ENCODE data around the gene STAMBPL1. TPM values are rescaled to one million over a fixed set of nuclear protein-coding genes. Genes with fewer than 3 reads are reported as not detected.

The STAMBPL1 gene
- polyA plus RNA-seq, 3 donors: 1.4 to 2.0 (median 1.5) TPM

GRCh38 chr10:88946965-88947590 lies 67.0 kb downstream of the STAMBPL1 start:
- DNase-seq: no peak

DNA sequence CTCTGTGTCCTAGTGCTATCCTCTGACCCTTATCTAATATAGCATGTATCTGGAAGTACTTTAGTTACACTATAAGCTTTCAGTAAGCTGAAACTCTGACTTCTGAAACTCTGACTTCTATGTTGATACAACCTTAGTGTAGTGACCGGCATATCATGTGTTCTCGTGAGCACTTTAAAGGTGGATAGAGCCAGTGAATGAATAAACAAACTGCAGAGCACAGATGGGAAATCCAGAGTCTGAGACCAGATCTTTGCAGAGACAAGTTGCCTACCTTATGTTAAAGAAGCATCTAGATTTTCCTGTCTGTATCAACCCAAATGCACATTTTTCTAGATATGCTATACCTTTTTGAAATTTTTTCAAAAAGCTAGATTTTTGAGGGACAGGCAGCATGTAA lies 69.0 kb downstream of the STAMBPL1 start:
- DNase-seq: no peak

GRCh38 chr10:88949912-88950837 lies 70.1 kb downstream of the STAMBPL1 start:
- no peak for DNase-seq

GRCh38 chr10:88952647-88953111 lies 72.6 kb downstream of the STAMBPL1 start, which contains the start of gene ACTA2:
ACTA2 (minus strand) TSS chr10:88952773; CDS start chr10:88948930, 3,843 bp downstream.
- DNase-seq: no peak

GRCh38 chr10:88953662-88954061 lies 73.6 kb downstream of the STAMBPL1 start:
- DNase-seq: no peak

- DNase-seq: no peak
Observed at GRCh38 chr10:88954458-88955083, 74.5 kb downstream of the STAMBPL1 start.

DNA sequence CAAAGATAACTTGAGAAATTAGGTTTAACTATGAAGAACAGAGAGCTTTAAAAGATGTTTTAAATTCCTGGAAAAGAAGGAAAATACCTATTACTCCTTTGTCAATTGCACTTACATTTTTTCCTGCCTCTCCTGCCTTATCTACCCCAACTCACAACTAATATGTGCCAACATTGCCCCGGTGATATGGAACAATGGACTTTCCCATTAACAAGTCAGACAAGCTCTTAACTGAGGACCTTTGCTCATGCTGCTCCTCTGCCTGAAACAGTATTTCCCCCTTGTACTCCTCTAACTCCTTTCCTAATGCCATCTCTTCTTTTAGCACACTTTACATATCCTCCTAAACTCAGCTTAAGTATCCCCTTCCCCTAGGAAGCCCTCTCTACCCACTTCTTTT lies 77.3 kb downstream of the STAMBPL1 start:
- no peak for DNase-seq

GRCh38 chr10:88958721-88959120 lies 78.7 kb downstream of the STAMBPL1 start:
- DNase-seq: no peak

DNA sequence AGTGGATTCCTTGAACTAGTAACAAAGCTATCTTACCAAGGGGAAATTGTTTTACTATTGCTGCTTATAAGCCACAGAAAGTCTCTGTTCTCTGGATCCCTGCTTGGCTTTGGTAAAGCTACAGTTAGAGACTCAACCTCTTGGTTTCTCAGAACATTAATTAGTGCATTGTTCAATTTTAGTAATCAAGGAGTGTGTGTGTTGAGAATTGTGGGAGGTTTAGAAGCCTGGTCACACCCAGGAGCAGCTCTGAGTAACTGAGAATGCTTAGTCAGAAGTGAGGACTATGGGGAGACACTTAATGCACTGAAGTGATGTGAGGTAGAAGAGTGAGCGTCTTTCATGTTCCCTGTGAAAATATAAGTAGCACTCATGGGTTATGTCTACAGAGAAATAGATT lies 80.8 kb downstream of the STAMBPL1 start:
- no peak for DNase-seq

DNA sequence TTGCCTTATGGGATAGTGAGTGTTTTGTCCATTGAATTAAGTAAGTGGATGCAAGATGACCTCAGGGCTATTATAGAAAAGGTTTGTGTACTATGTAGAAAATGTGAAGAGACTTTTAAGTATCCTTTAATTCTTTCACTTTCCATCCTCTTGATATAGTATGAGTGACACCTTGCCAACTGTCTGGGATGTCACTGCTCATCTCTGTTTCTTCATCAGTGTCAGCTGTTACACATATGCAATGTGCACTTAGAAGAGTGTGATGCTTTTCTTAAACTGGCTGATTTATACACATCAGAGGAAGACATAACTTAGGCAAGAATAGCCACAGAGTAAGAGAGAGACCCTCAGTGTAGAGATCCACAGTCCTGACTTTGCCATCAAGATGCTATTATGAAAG lies 81.2 kb downstream of the STAMBPL1 start:
- DNase-seq: no peak

DNA sequence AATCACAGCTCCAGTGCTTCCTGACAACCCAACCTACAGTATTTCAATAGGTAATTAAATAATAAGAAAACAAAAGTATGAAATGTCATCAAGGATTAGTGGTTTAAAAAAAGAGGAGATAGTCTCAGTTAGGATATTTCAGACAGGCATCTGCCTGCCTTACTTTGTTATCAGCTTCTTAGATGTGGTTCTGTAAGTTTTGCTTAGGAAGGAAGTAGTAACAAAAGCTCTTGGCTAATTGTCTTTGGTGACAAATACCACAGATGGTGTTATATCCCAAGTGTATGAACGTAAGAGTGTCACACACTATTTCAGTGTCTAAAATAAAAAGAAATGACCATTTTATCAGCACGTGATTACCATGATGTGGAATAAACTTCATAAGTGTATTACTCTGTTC lies 82.3 kb downstream of the STAMBPL1 start:
- DNase-seq: no peak

DNA sequence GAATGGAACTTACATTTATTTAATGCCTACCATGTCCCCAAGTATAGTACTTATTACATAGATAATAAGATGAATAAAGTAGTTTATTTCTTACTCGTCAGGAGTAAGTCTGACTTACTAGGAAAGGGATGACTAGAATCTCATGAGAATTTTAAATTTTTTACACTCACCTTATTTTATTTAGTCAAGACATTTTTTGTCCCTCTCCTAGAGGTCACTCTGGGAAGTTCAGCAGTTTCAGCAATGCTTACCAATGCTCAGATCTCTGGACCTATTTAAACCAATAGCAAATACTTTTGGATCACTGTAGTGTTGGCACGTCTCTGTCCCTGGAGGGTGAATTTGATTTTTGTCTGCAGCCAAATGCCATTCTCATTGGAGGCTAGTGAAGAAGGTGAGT lies 83.3 kb downstream of the STAMBPL1 start:
- DNase-seq: no peak

DNA sequence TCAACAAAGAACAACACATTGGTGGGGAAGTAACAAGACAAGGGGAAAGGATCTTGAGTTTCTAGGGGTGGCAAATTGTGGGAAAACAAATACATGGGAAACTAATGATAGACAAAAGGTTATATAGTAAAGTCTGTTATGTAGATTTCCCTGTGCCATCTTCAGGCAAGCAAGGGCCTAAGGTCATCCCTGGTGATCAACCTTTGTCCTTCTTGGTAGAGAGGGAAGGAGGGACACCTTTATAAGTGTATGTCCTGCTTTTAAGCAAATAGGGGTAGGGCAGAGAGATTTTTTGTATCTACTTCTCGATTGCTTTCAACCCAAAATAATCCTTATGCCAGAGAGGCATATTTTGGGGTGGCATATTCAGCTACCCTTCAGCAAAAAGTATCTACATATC lies 84.3 kb downstream of the STAMBPL1 start:
- no peak for DNase-seq

- no peak for DNase-seq
Observed at GRCh38 chr10:88964869-88965415, 84.9 kb downstream of the STAMBPL1 start.

GRCh38 chr10:88966797-88967196 lies 86.8 kb downstream of the STAMBPL1 start:
- no peak for DNase-seq

- DNase-seq: no peak
Observed at GRCh38 chr10:88968391-88968790, 88.3 kb downstream of the STAMBPL1 start.

GRCh38 chr10:88971221-88972061 lies 91.4 kb downstream of the STAMBPL1 start:
- no peak for DNase-seq
